HEK293 (cell line): ENCODE measurements around the gene HOXA6.

Source experiments
- CTCF ChIA-PET: fragments of 350-600 bp; formaldehyde crosslinking; extraction: SDS; loops from one replicate; lab custom pipeline; 2021; ENCODE audit warnings: antibody characterized with exemption; lab: Yijun Ruan, JAX
- POLR2A ChIA-PET: fragments of 300-600 bp; formaldehyde crosslinking; extraction: SDS; loops from one replicate; lab custom pipeline; 2020; ENCODE audit warnings: antibody characterized with exemption, inconsistent platforms; lab: Yijun Ruan, JAX
- H3K27ac ChIP-seq: fragments of 200-500 bp; sonication (Bioruptor generic); 2 replicates; pipeline ENCODE4 v1.5.1; 2014; ENCODE audit warnings: low read depth, low read length, control low read depth, inconsistent platforms; ENCODE audit errors: extremely low read depth
- H3K36me3 ChIP-seq, 2 experiments: fragments of 200-500 bp in 1 of 2; sonication (Bioruptor generic) in 1 of 2; 1 replicate in 1 of 2; 2 replicates in 1 of 2; pipeline ENCODE4 v1.5.1; 2014 to 2017; ENCODE audit warnings: inconsistent platforms in 2 of 2, low read length in 2 of 2; ENCODE audit not compliant: control insufficient read depth in 2 of 2, insufficient read depth in 1 of 2
- H3K4me1 ChIP-seq: fragments of 200-500 bp; sonication (Bioruptor generic); 2 replicates; pipeline ENCODE4 v1.5.1; 2014; ENCODE audit warnings: mild to moderate bottlenecking, low read length, inconsistent platforms; ENCODE audit not compliant: control insufficient read depth, insufficient read depth
- H3K4me3 ChIP-seq: 2 replicates; pipeline ENCODE4 v1.5.1; 2011; ENCODE audit warnings: low read depth, mild to moderate bottlenecking, control low read depth, low read length, moderate library complexity
- H3K9me3 ChIP-seq: fragments of 200-500 bp; sonication (Bioruptor generic); 2 replicates; pipeline ENCODE4 v1.5.1; 2014; ENCODE audit warnings: low read depth, low read length, inconsistent platforms; ENCODE audit not compliant: control insufficient read depth, insufficient read depth
- FEZF1 ChIP-seq: fragments of 450-650 bp; formaldehyde crosslinking; IDR thresholded peaks from 2 replicates; pipeline ENCODE4 v1.5.1; 2016; ENCODE audit warnings: missing biosample characterization, missing genetic modification characterization
- GLIS2 ChIP-seq: fragments of 450-650 bp; formaldehyde crosslinking; IDR thresholded peaks from 2 replicates; pipeline ENCODE4 v1.5.1; 2016; ENCODE audit warnings: missing biosample characterization, missing genetic modification characterization
- PRDM1 ChIP-seq: fragments of 450-650 bp; formaldehyde crosslinking; IDR thresholded peaks from 2 replicates; pipeline ENCODE4; 2016; ENCODE audit warnings: missing biosample characterization, missing genetic modification characterization
- PRDM10 ChIP-seq: fragments of 450-650 bp; formaldehyde crosslinking; IDR thresholded peaks from 2 replicates; pipeline ENCODE4 v1.5.1; 2016; ENCODE audit warnings: missing biosample characterization, missing genetic modification characterization
- SP2 ChIP-seq: fragments of 450-650 bp; formaldehyde crosslinking; IDR thresholded peaks from 2 replicates; pipeline ENCODE4 v1.5.1; 2016; ENCODE audit warnings: missing biosample characterization, missing genetic modification characterization
- ZBTB17 ChIP-seq: fragments of 450-650 bp; formaldehyde crosslinking; IDR thresholded peaks from 2 replicates; pipeline ENCODE4 v1.5.1; 2016; ENCODE audit warnings: missing biosample characterization, missing genetic modification characterization
- ZBTB20 ChIP-seq: fragments of 450-650 bp; formaldehyde crosslinking; IDR thresholded peaks from 2 replicates; pipeline ENCODE4 v1.5.1; 2016; ENCODE audit warnings: missing biosample characterization, missing genetic modification characterization
- ZBTB26 ChIP-seq: fragments of 450-650 bp; formaldehyde crosslinking; optimal IDR thresholded peaks from 2 replicates; pipeline ENCODE3; 2016; ENCODE audit warnings: missing biosample characterization, mild to moderate bottlenecking, missing genetic modification characterization
- ZBTB7A ChIP-seq: fragments of 450-650 bp; formaldehyde crosslinking; IDR thresholded peaks from 2 replicates; pipeline ENCODE4 v1.5.1; 2016; ENCODE audit warnings: low read depth, missing biosample characterization, missing genetic modification characterization
- ZBTB8A ChIP-seq: fragments of 450-650 bp; formaldehyde crosslinking; IDR thresholded peaks from 2 replicates; pipeline ENCODE4 v1.5.1; 2016; ENCODE audit warnings: missing biosample characterization, missing genetic modification characterization
- ZNF10 ChIP-seq: fragments of 450-650 bp; formaldehyde crosslinking; IDR thresholded peaks from 2 replicates; pipeline ENCODE4 v1.5.1; 2017; ENCODE audit warnings: missing biosample characterization, missing genetic modification characterization
- ZNF157 ChIP-seq: fragments of 450-650 bp; formaldehyde crosslinking; IDR thresholded peaks from 2 replicates; pipeline ENCODE4 v1.5.1; 2016; ENCODE audit warnings: missing biosample characterization, missing genetic modification characterization
- ZNF24 ChIP-seq: fragments of 450-650 bp; formaldehyde crosslinking; IDR thresholded peaks from 2 replicates; pipeline ENCODE4 v1.5.1; 2016; ENCODE audit warnings: missing biosample characterization, missing genetic modification characterization
- ZNF350 ChIP-seq: fragments of 450-650 bp; formaldehyde crosslinking; IDR thresholded peaks from 2 replicates; pipeline ENCODE4 v1.5.0; 2017; ENCODE audit warnings: missing biosample characterization, mild to moderate bottlenecking, missing genetic modification characterization
- ZNF366 ChIP-seq: fragments of 450-650 bp; formaldehyde crosslinking; conservative IDR thresholded peaks from 2 replicates; pipeline ENCODE4 v1.5.1; 2016; ENCODE audit warnings: missing biosample characterization, missing genetic modification characterization
- ZNF394 ChIP-seq: fragments of 450-650 bp; formaldehyde crosslinking; IDR thresholded peaks from 2 replicates; pipeline ENCODE4 v1.5.1; 2016; ENCODE audit warnings: missing biosample characterization, missing genetic modification characterization, mild to moderate bottlenecking, moderate library complexity, borderline replicate concordance
- ZNF404 ChIP-seq: fragments of 450-650 bp; formaldehyde crosslinking; IDR thresholded peaks from 2 replicates; pipeline ENCODE4 v1.5.1; 2017; ENCODE audit warnings: missing biosample characterization, missing genetic modification characterization
- ZNF423 ChIP-seq: fragments of 450-650 bp; formaldehyde crosslinking; IDR thresholded peaks from 2 replicates; pipeline ENCODE4 v1.5.1; 2016; ENCODE audit warnings: missing biosample characterization, missing genetic modification characterization
- ZNF48 ChIP-seq: fragments of 450-650 bp; formaldehyde crosslinking; IDR thresholded peaks from 2 replicates; pipeline ENCODE4 v1.5.1; 2016; ENCODE audit warnings: missing biosample characterization, missing genetic modification characterization
- ZNF529 ChIP-seq: fragments of 450-650 bp; formaldehyde crosslinking; IDR thresholded peaks from 2 replicates; pipeline ENCODE4 v1.5.1; 2017; ENCODE audit warnings: missing genetic modification characterization, missing biosample characterization; ENCODE audit not compliant: insufficient replicate concordance
- ZNF561 ChIP-seq: fragments of 450-650 bp; IDR thresholded peaks from 2 replicates; pipeline ENCODE4 v1.5.1; 2018; ENCODE audit warnings: missing biosample characterization, missing genetic modification characterization, borderline replicate concordance
- TF ChIP-seq, protein P1 (sequence below): fragments of 450-650 bp; formaldehyde crosslinking; IDR thresholded peaks from 2 replicates; pipeline ENCODE4 v1.5.1; 2016; ENCODE audit warnings: missing biosample characterization, missing genetic modification characterization
- TF ChIP-seq, protein P2 (sequence below): fragments of 450-650 bp; formaldehyde crosslinking; IDR thresholded peaks from 2 replicates; pipeline ENCODE4 v1.5.1; 2016; ENCODE audit warnings: missing biosample characterization, missing genetic modification characterization

Gene HOXA6

DNA sequence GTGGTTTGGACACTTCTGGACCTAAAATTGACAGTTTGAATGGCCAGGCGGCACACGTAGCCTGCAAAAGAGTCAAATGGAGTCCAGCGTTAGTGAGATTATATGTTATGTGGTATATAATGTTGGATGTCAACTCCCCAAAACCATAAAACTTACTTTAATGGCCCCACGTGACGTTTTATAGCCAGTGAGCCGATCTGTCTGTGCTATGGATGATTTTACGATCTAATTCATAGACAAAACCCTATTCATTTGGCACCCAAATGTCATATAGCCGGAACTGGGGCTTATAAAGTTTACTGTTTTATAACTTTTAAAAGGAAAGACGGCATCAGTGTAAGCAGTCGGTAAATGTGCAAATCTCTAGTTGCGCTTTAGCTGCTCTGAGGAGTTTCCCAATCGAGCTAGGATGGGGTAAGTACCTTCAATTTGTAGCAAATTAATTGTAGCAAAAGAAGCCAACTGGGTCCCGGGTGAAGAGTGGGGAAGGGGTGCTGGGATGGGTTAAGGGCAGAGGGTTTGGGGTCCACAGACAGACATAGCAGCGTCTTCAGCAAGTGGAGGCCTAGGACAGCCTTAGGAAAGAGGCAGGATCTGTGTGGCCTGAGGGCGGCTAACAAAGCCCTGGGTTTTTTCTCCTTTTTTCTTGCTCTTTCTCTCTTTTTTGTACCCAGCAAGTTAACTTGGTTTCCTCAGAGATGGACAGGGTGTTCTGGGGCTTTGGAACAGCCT, 7.3 kb downstream of the HOXA6 start (continued):
- no peak for TF ChIP-seq ZNF350

GRCh38 chr7:27139334-27140125, 8.0 kb downstream of the HOXA6 start:
- no peaks in the 10 kb centered on the region for H3K9me3 ChIP-seq
- H3K4me3 ChIP-seq = no peak overlapping the region
- ChIA-PET CTCF (interaction anchor here (1.2 to 2.5 kb wide), 3 partner anchors 9 to 289 kb away, joined by 3 to 12 read pairs (median 4); no protein-coding TSS in a partner anchor), POLR2A (interaction anchor here (0.6 to 1.3 kb wide), 2 partner anchors 19 to 21 kb away, joined by 3 read pairs; no protein-coding TSS in a partner anchor)
- peaks cover 38% of the 10 kb centered on the region for H3K4me1 ChIP-seq
- H3K36me3 ChIP-seq = peaks cover 0 to 40% of the 10 kb centered on the region in 2 experiments; a peak in 1 of 3 replicates
- peak overlapping the region; percentile 98 for H3K27ac ChIP-seq
- TF ChIP-seq ZBTB8A (peak; percentile 60), SP2 (tag by site-specific recombination) (peak; percentile 10; the same call in 1 of the 2 replicates), ZNF404 (tag by site-specific recombination) (no peak), ZBTB26 (tag by site-specific recombination) (peak; percentile 48), ZNF529 (tag by site-specific recombination) (no peak), FEZF1 (tag by site-specific recombination) (peak; percentile 100), ZNF48 (no peak), ZNF157 (tag by site-specific recombination) (no peak), ZNF423 (tag by site-specific recombination) (peak; percentile 56; the same call in 1 of the 2 replicates), PRDM1 (tag by site-specific recombination) (peak; percentile 87), ZNF10 (tag by site-specific recombination) (no peak), ZBTB7A (tag by site-specific recombination) (no peak), PRDM10 (tag by site-specific recombination) (peak; percentile 49), GLIS2 (tag by site-specific recombination) (peak; percentile 70), ZNF394 (tag by site-specific recombination) (0 out of 2 replicates have a peak, but pooled peaks have one; percentile 36), ZNF366 (tag by site-specific recombination) (peak; percentile 66), ZBTB17 (tag by site-specific recombination) (peak; percentile 56; the same call in 1 of the 2 replicates), ZNF561 (tag by site-specific recombination) (no peak), ZNF24 (tag by site-specific recombination) (no peak), ZBTB20 (tag by site-specific recombination) (0 out of 2 replicates have a peak, but pooled peaks have one; percentile 25)
- TF ChIP-seq, protein P1, sequence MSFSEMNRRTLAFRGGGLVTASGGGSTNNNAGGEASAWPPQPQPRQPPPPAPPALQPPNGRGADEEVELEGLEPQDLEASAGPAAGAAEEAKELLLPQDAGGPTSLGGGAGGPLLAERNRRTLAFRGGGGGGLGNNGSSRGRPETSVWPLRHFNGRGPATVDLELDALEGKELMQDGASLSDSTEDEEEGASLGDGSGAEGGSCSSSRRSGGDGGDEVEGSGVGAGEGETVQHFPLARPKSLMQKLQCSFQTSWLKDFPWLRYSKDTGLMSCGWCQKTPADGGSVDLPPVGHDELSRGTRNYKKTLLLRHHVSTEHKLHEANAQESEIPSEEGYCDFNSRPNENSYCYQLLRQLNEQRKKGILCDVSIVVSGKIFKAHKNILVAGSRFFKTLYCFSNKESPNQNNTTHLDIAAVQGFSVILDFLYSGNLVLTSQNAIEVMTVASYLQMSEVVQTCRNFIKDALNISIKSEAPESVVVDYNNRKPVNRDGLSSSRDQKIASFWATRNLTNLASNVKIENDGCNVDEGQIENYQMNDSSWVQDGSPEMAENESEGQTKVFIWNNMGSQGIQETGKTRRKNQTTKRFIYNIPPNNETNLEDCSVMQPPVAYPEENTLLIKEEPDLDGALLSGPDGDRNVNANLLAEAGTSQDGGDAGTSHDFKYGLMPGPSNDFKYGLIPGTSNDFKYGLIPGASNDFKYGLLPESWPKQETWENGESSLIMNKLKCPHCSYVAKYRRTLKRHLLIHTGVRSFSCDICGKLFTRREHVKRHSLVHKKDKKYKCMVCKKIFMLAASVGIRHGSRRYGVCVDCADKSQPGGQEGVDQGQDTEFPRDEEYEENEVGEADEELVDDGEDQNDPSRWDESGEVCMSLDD (tag by site-specific recombination) = peak; percentile 51; the same call in 1 of the 2 replicates
- TF ChIP-seq, protein P2, sequence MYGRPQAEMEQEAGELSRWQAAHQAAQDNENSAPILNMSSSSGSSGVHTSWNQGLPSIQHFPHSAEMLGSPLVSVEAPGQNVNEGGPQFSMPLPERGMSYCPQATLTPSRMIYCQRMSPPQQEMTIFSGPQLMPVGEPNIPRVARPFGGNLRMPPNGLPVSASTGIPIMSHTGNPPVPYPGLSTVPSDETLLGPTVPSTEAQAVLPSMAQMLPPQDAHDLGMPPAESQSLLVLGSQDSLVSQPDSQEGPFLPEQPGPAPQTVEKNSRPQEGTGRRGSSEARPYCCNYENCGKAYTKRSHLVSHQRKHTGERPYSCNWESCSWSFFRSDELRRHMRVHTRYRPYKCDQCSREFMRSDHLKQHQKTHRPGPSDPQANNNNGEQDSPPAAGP (tag by site-specific recombination) = no peak
